C4-2B (cell line): ENCODE data around the gene ADAM8.

Source experiments
- CTCF ChIP-seq: fragments of 450-650 bp; conservative IDR thresholded peaks from 2 replicates; pipeline ENCODE4 v1.5.1; 2017; ENCODE audit warnings: mild to moderate bottlenecking
- ZFX ChIP-seq: fragments of 450-650 bp; IDR thresholded peaks from 2 replicates; pipeline ENCODE4 v1.6.1; 2017

- TF ChIP-seq ZFX (no peak), CTCF (no peak)
Measured at GRCh38 chr10:133230387-133231195, 46.1 kb downstream of the ADAM8 start.
